Transverse colon (tissue), 3 donors: Measurements from ENCODE around the gene GPM6B.

ENCODE experiments used
- EP300 ChIP-seq: sonication (generic); formaldehyde crosslinking; IDR thresholded peaks from one replicate; pipeline ENCODE4 v1.6.1; 2017; ENCODE audit warnings: antibody characterized with exemption, low read depth
- POLR2AphosphoS5 ChIP-seq, 3 donors: sonication (generic); formaldehyde crosslinking; IDR thresholded peaks; one replicate each; pipeline ENCODE4 v1.6.1; 2016; ENCODE audit warnings: antibody characterized with exemption in 3 of 3

DNA sequence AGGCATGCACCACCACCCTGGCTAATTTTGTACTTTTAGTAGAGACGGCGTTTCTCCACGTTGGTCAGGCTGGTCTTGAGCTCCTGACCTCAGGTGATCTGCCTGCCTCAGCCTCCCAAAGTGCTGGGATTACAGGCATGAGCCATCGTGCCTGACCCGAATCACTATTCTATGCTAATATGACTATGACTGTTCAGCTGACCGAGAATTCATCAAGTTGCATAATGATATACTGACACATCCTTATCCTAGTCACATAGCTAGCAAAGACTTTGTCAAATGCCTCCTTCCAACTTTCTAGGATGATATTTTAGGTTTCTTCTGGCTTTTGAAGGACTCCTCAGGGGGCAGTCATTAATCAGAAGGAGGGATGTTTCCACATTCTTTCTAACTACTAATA lies 4.8 kb upstream of the GPM6B start:
- TF ChIP-seq POLR2AphosphoS5 (IDR thresholded peaks at IDR 0.05) (no peak), EP300 (no peak)
